ENCODE data around the gene TMEM131L. TPM values are rescaled to one million over a fixed set of nuclear protein-coding genes. Genes with fewer than 3 reads are reported as not detected.

The TMEM131L gene
- polyA plus RNA-seq, 4 donors = 0.22 to 9.1 (median 1.9) TPM

GRCh38 chr4:153517159-153517558 is 51.0 kb downstream of the TMEM131L start:
- H3K27me3 ChIP-seq (ENCODE audit: control insufficient read depth in 3 of 3, insufficient read depth in 3 of 3, low read length in 3 of 3) = no peaks in the 10 kb centered on the region
- FAIRE-seq (no peak), DNase-seq (no peak)
- 93 to 95% (median 94%) methylated on average over 3 of the region's 3 CpGs for WGBS, 3 donors
- peaks cover 0 to 6% (median 0%) of the 10 kb centered on the region in 3 donors for H3K36me3 ChIP-seq (ENCODE audit: control insufficient read depth in 3 of 3, insufficient read depth in 2 of 3, low read depth in 1 of 3, low read length in 3 of 3)
- H3K4me1 ChIP-seq (ENCODE audit: control insufficient read depth in 3 of 3, insufficient read depth in 2 of 3, low read depth in 1 of 3, low read length in 2 of 3) = peaks cover 3 to 23% (median 19%) of the 10 kb centered on the region in 3 donors
- no peaks in the 10 kb centered on the region for H3K9me3 ChIP-seq (ENCODE audit: control insufficient read depth in 2 of 2, insufficient read depth in 1 of 2, low read depth in 1 of 2, low read length in 1 of 2)
- H3K4me3 ChIP-seq (ENCODE audit: low read depth in 1 of 3, low read length in 3 of 3) = no peak overlapping the region
- no peak overlapping the region for H3K27ac ChIP-seq (ENCODE audit: low read depth in 1 of 3, low read length in 2 of 3)

GRCh38 chr4:153518001-153518400 is 51.8 kb downstream of the TMEM131L start:
- peaks cover 3 to 23% (median 17%) of the 10 kb centered on the region in 3 donors for H3K4me1 ChIP-seq (ENCODE audit: control insufficient read depth in 3 of 3, insufficient read depth in 2 of 3, low read depth in 1 of 3, low read length in 2 of 3)
- H3K9me3 ChIP-seq (ENCODE audit: control insufficient read depth in 2 of 2, insufficient read depth in 1 of 2, low read depth in 1 of 2, low read length in 1 of 2) = no peaks in the 10 kb centered on the region
- H3K27ac ChIP-seq (ENCODE audit: low read depth in 1 of 3, low read length in 2 of 3) = peak overlapping the region in 1 of 3 donors; percentile 61
- H3K4me3 ChIP-seq (ENCODE audit: low read depth in 1 of 3, low read length in 3 of 3) = no peak overlapping the region
- H3K36me3 ChIP-seq (ENCODE audit: control insufficient read depth in 3 of 3, insufficient read depth in 2 of 3, low read depth in 1 of 3, low read length in 3 of 3) = peaks cover 0 to 6% (median 0%) of the 10 kb centered on the region in 3 donors
- FAIRE-seq = no peak
- no peaks in the 10 kb centered on the region for H3K27me3 ChIP-seq (ENCODE audit: control insufficient read depth in 3 of 3, insufficient read depth in 3 of 3, low read length in 3 of 3)
- WGBS, 3 donors = 33 to 61% (median 43%) methylated on average over 8 of the region's 8 CpGs
- peak in 1 of 2 donors; percentile 18 for DNase-seq

- peaks cover 3 to 30% (median 15%) of the 10 kb centered on the region in 3 donors for H3K4me1 ChIP-seq (ENCODE audit: control insufficient read depth in 3 of 3, insufficient read depth in 2 of 3, low read depth in 1 of 3, low read length in 2 of 3)
- H3K36me3 ChIP-seq (ENCODE audit: control insufficient read depth in 3 of 3, insufficient read depth in 2 of 3, low read depth in 1 of 3, low read length in 3 of 3) = peaks cover 0 to 6% (median 0%) of the 10 kb centered on the region in 3 donors
- H3K4me3 ChIP-seq (ENCODE audit: low read depth in 1 of 3, low read length in 3 of 3) = no peak overlapping the region
- H3K27ac ChIP-seq (ENCODE audit: low read depth in 1 of 3, low read length in 2 of 3) = peak overlapping the region in 2 of 3 donors; percentile 61 to 85
- H3K9me3 ChIP-seq (ENCODE audit: control insufficient read depth in 2 of 2, insufficient read depth in 1 of 2, low read depth in 1 of 2, low read length in 1 of 2) = no peaks in the 10 kb centered on the region
- peak; percentile 62 to 83 for DNase-seq
- FAIRE-seq = no peak
- 15 to 39% (median 20%) methylated on average over 10 of the region's 10 CpGs for WGBS, 3 donors
- H3K27me3 ChIP-seq (ENCODE audit: control insufficient read depth in 3 of 3, insufficient read depth in 3 of 3, low read length in 3 of 3) = no peaks in the 10 kb centered on the region
Measured at GRCh38 chr4:153518637-153519389, 52.7 kb downstream of the TMEM131L start.

GRCh38 chr4:153519687-153520086 is 53.5 kb downstream of the TMEM131L start:
- no peak for FAIRE-seq
- Histone ChIP-seq H3K9me3 (ENCODE audit: control insufficient read depth in 2 of 2, insufficient read depth in 1 of 2, low read depth in 1 of 2, low read length in 1 of 2) (no peaks in the 10 kb centered on the region), H3K4me3 (ENCODE audit: low read depth in 1 of 3, low read length in 3 of 3) (no peak overlapping the region), H3K36me3 (ENCODE audit: control insufficient read depth in 3 of 3, insufficient read depth in 2 of 3, low read depth in 1 of 3, low read length in 3 of 3) (peaks cover 0 to 6% (median 0%) of the 10 kb centered on the region in 3 donors), H3K4me1 (ENCODE audit: control insufficient read depth in 3 of 3, insufficient read depth in 2 of 3, low read depth in 1 of 3, low read length in 2 of 3) (peaks cover 3 to 37% (median 15%) of the 10 kb centered on the region in 3 donors), H3K27me3 (ENCODE audit: control insufficient read depth in 3 of 3, insufficient read depth in 3 of 3, low read length in 3 of 3) (no peaks in the 10 kb centered on the region), H3K27ac (ENCODE audit: low read depth in 1 of 3, low read length in 2 of 3) (no peak overlapping the region)
- no peak for DNase-seq
- WGBS, 3 donors = 34 to 57% (median 54%) methylated on average over 1 of the region's 1 CpG

- DNase-seq (no peak), FAIRE-seq (no peak)
- Histone ChIP-seq H3K36me3 (ENCODE audit: control insufficient read depth in 3 of 3, insufficient read depth in 2 of 3, low read depth in 1 of 3, low read length in 3 of 3) (peaks cover 0 to 6% (median 0%) of the 10 kb centered on the region in 3 donors), H3K4me3 (ENCODE audit: low read depth in 1 of 3, low read length in 3 of 3) (no peak overlapping the region), H3K27ac (ENCODE audit: low read depth in 1 of 3, low read length in 2 of 3) (peak overlapping the region in 1 of 3 donors; percentile 57), H3K27me3 (ENCODE audit: control insufficient read depth in 3 of 3, insufficient read depth in 3 of 3, low read length in 3 of 3) (no peaks in the 10 kb centered on the region), H3K9me3 (ENCODE audit: control insufficient read depth in 2 of 2, insufficient read depth in 1 of 2, low read depth in 1 of 2, low read length in 1 of 2) (no peaks in the 10 kb centered on the region), H3K4me1 (ENCODE audit: control insufficient read depth in 3 of 3, insufficient read depth in 2 of 3, low read depth in 1 of 3, low read length in 2 of 3) (peaks cover 3 to 40% (median 15%) of the 10 kb centered on the region in 3 donors)
- WGBS, 3 donors = 68 to 82% (median 75%) methylated on average over 4 of the region's 4 CpGs
Measured at GRCh38 chr4:153520227-153520626, 54.1 kb downstream of the TMEM131L start.

- Histone ChIP-seq H3K4me1 (ENCODE audit: control insufficient read depth in 3 of 3, insufficient read depth in 2 of 3, low read depth in 1 of 3, low read length in 2 of 3) (peaks cover 3 to 40% (median 15%) of the 10 kb centered on the region in 3 donors), H3K4me3 (ENCODE audit: low read depth in 1 of 3, low read length in 3 of 3) (no peak overlapping the region), H3K27ac (ENCODE audit: low read depth in 1 of 3, low read length in 2 of 3) (peak overlapping the region in 2 of 3 donors; percentile 2 to 57), H3K27me3 (ENCODE audit: control insufficient read depth in 3 of 3, insufficient read depth in 3 of 3, low read length in 3 of 3) (no peaks in the 10 kb centered on the region), H3K36me3 (ENCODE audit: control insufficient read depth in 3 of 3, insufficient read depth in 2 of 3, low read depth in 1 of 3, low read length in 3 of 3) (peaks cover 0 to 6% (median 0%) of the 10 kb centered on the region in 3 donors), H3K9me3 (ENCODE audit: control insufficient read depth in 2 of 2, insufficient read depth in 1 of 2, low read depth in 1 of 2, low read length in 1 of 2) (no peaks in the 10 kb centered on the region)
- peak; percentile 36 to 54 for DNase-seq
- 18 to 52% (median 29%) methylated on average over 8 of the region's 8 CpGs for WGBS, 3 donors
- FAIRE-seq = no peak
Measured at GRCh38 chr4:153520801-153521329, 54.7 kb downstream of the TMEM131L start.

GRCh38 chr4:153521478-153521877 is 55.3 kb downstream of the TMEM131L start:
- H3K27me3 ChIP-seq (ENCODE audit: control insufficient read depth in 3 of 3, insufficient read depth in 3 of 3, low read length in 3 of 3) = no peaks in the 10 kb centered on the region
- WGBS, 3 donors = 84 to 94% (median 84%) methylated on average over 10 of the region's 10 CpGs
- H3K9me3 ChIP-seq (ENCODE audit: control insufficient read depth in 2 of 2, insufficient read depth in 1 of 2, low read depth in 1 of 2, low read length in 1 of 2) = no peaks in the 10 kb centered on the region
- H3K27ac ChIP-seq (ENCODE audit: low read depth in 1 of 3, low read length in 2 of 3) = peak overlapping the region in 1 of 3 donors; percentile 57
- DNase-seq = no peak
- no peak overlapping the region for H3K4me3 ChIP-seq (ENCODE audit: low read depth in 1 of 3, low read length in 3 of 3)
- FAIRE-seq = no peak
- peaks cover 0 to 3% (median 0%) of the 10 kb centered on the region in 3 donors for H3K36me3 ChIP-seq (ENCODE audit: control insufficient read depth in 3 of 3, insufficient read depth in 2 of 3, low read depth in 1 of 3, low read length in 3 of 3)
- H3K4me1 ChIP-seq (ENCODE audit: control insufficient read depth in 3 of 3, insufficient read depth in 2 of 3, low read depth in 1 of 3, low read length in 2 of 3) = peaks cover 3 to 40% (median 15%) of the 10 kb centered on the region in 3 donors

- DNase-seq (peak in 1 of 2 donors; percentile 48), FAIRE-seq (no peak)
- peaks cover 0 to under 1% (median 0%) of the 10 kb centered on the region in 3 donors for H3K36me3 ChIP-seq (ENCODE audit: control insufficient read depth in 3 of 3, insufficient read depth in 2 of 3, low read depth in 1 of 3, low read length in 3 of 3)
- peak overlapping the region in 1 of 3 donors; percentile 14 for H3K27ac ChIP-seq (ENCODE audit: low read depth in 1 of 3, low read length in 2 of 3)
- WGBS, 3 donors = 71 to 85% (median 74%) methylated on average over 17 of the region's 17 CpGs
- H3K9me3 ChIP-seq (ENCODE audit: control insufficient read depth in 2 of 2, insufficient read depth in 1 of 2, low read depth in 1 of 2, low read length in 1 of 2) = no peaks in the 10 kb centered on the region
- peaks cover 3 to 40% (median 15%) of the 10 kb centered on the region in 3 donors for H3K4me1 ChIP-seq (ENCODE audit: control insufficient read depth in 3 of 3, insufficient read depth in 2 of 3, low read depth in 1 of 3, low read length in 2 of 3)
- no peaks in the 10 kb centered on the region for H3K27me3 ChIP-seq (ENCODE audit: control insufficient read depth in 3 of 3, insufficient read depth in 3 of 3, low read length in 3 of 3)
- no peak overlapping the region for H3K4me3 ChIP-seq (ENCODE audit: low read depth in 1 of 3, low read length in 3 of 3)
Measured at GRCh38 chr4:153521999-153522801, 56.0 kb downstream of the TMEM131L start.

All from small intestine (tissue), 7 donors.